SK-N-SH (cell line): ENCODE results near the gene TFAP2E. TPM values are rescaled to one million over a fixed set of nuclear protein-coding genes. Genes with fewer than 3 reads are reported as not detected.
A peak's percentile ranks its signal among the peaks of the same experiment; 100 is the strongest.

Experiments used
- CTCF ChIA-PET: fragments of 300-600, 350-600 bp; formaldehyde crosslinking; extraction: SDS; loops from one replicate; lab custom pipeline; 2021; lab: Yijun Ruan, JAX
- POLR2A ChIA-PET: fragments of 350-600 bp; sonication (Branson Sonifier 250); formaldehyde crosslinking; extraction: SDS; loops from one replicate; lab custom pipeline; 2020; ENCODE audit warnings: antibody characterized with exemption, inconsistent platforms; lab: Yijun Ruan, JAX
- DNase-seq: peaks from one replicate; pipeline ENCODE4 v3.0.0; 2012
- H2AFZ ChIP-seq: fragments of 200-600 bp; sonication (generic); 2 replicates; pipeline ENCODE4 v1.8.1; 2016; ENCODE audit warnings: antibody characterized with exemption, mild to moderate bottlenecking, low read depth
- H3F3A ChIP-seq: fragments of 200-600 bp; sonication (generic); replicated peaks from 2 replicates; pipeline ENCODE3; 2016; ENCODE audit warnings: antibody characterized with exemption, mild to moderate bottlenecking; ENCODE audit not compliant: insufficient read depth
- H3K27ac ChIP-seq, 2 experiments: fragments of 200-500 bp in 1 of 2; fragments of 200-600 bp in 1 of 2; sonication (Bioruptor generic) in 1 of 2; sonication (generic), shearing (Covaris generic) in 1 of 2; 2 replicates each; pipeline versions ENCODE4 v1.5.1 to v1.6.1; 2014 to 2016; ENCODE audit warnings: low read depth in 2 of 2, inconsistent platforms in 1 of 2, low read length in 1 of 2, mild to moderate bottlenecking in 1 of 2, mixed read lengths in 1 of 2
- H3K27me3 ChIP-seq: fragments of 200-600 bp; sonication (generic), shearing (Covaris generic); 2 replicates; pipeline ENCODE4 v1.6.1; 2016; ENCODE audit warnings: mixed run types; ENCODE audit not compliant: insufficient read depth
- H3K36me3 ChIP-seq, 2 experiments: fragments of 200-500 bp in 1 of 2; fragments of 200-600 bp in 1 of 2; sonication (Bioruptor generic) in 1 of 2; sonication (generic) in 1 of 2; replicated peaks in 1 of 2; 2 replicates each; pipeline versions ENCODE3 to v1.5.1; 2014 to 2016; ENCODE audit warnings: low read length in 1 of 2, mild to moderate bottlenecking in 1 of 2; ENCODE audit not compliant: insufficient read depth in 2 of 2, control insufficient read depth in 1 of 2
- H3K4me1 ChIP-seq, 2 experiments: fragments of 200-500 bp in 1 of 2; fragments of 200-600 bp in 1 of 2; sonication (Bioruptor generic) in 1 of 2; sonication (generic), shearing (Covaris generic) in 1 of 2; 2 replicates each; pipeline versions ENCODE4 v1.5.1 to v1.6.1; 2014 to 2016; ENCODE audit warnings: low read depth in 1 of 2, low read length in 1 of 2, mixed run types in 1 of 2; ENCODE audit not compliant: insufficient read depth in 2 of 2, control insufficient read depth in 1 of 2
- H3K4me2 ChIP-seq: fragments of 200-600 bp; sonication (generic), shearing (Covaris generic); 2 replicates; pipeline ENCODE4 v1.6.1; 2017; ENCODE audit warnings: mixed run types
- H3K4me3 ChIP-seq, 2 experiments: fragments of 200-500 bp in 1 of 2; fragments of 200-600 bp in 1 of 2; sonication (Bioruptor generic) in 1 of 2; sonication (generic), shearing (Covaris generic) in 1 of 2; 2 replicates each; pipeline versions ENCODE4 v1.5.1 to v1.8.1; 2014 to 2016; ENCODE audit warnings: low read depth in 2 of 2, inconsistent platforms in 1 of 2, low read length in 1 of 2, mild to moderate bottlenecking in 1 of 2, mixed read lengths in 1 of 2, moderate library complexity in 1 of 2
- H3K79me2 ChIP-seq: fragments of 200-600 bp; sonication (generic); 2 replicates; pipeline ENCODE4 v1.8.1; 2017; ENCODE audit warnings: mild to moderate bottlenecking; ENCODE audit not compliant: insufficient read depth
- H3K9ac ChIP-seq: fragments of 200-600 bp; sonication (generic); 2 replicates; pipeline ENCODE4 v1.6.1; 2017; ENCODE audit warnings: mixed run types
- H3K9me2 ChIP-seq: fragments of 200-600 bp; sonication (generic); 2 replicates; pipeline ENCODE4 v1.6.1; 2017; ENCODE audit warnings: mixed run types
- H3K9me3 ChIP-seq: fragments of 200-600 bp; sonication (generic); 2 replicates; pipeline ENCODE4 v1.6.1; 2017; ENCODE audit warnings: mixed run types, mild to moderate bottlenecking, moderate library complexity
- H4K20me1 ChIP-seq: fragments of 200-600 bp; sonication (generic); 2 replicates; pipeline ENCODE4 v1.6.1; 2017; ENCODE audit warnings: mild to moderate bottlenecking, mixed run types; ENCODE audit not compliant: insufficient read depth
- ELF1 ChIP-seq: IDR thresholded peaks from 2 replicates; pipeline ENCODE4 v1.4.0; 2012
- EP300 ChIP-seq, 2 experiments: IDR thresholded peaks; 2 replicates each; pipeline versions ENCODE4 v1.4.0 to v1.6.1; 2012; ENCODE audit warnings: borderline replicate concordance in 1 of 2, low read depth in 1 of 2, low read length in 1 of 2
- EZH2phosphoT487 ChIP-seq: fragments of 200-600 bp; sonication (generic); IDR thresholded peaks from 2 replicates; pipeline ENCODE4 v1.6.1; 2017; ENCODE audit warnings: low read depth, mixed run types, mild to moderate bottlenecking, antibody characterized with exemption, moderate library complexity, borderline replicate concordance
- FOSL2 ChIP-seq: IDR thresholded peaks from 2 replicates; pipeline ENCODE4 v1.4.0; 2012; ENCODE audit warnings: low read depth, mild to moderate bottlenecking, moderate library complexity, borderline replicate concordance
- JUND ChIP-seq: IDR thresholded peaks from 2 replicates; pipeline ENCODE4 v1.4.0; 2012
- MAX ChIP-seq: IDR thresholded peaks from 2 replicates; pipeline ENCODE4 v1.4.0; 2012; ENCODE audit warnings: low read depth
- REST ChIP-seq: IDR thresholded peaks from 2 replicates; pipeline ENCODE4 v1.6.1; 2012; ENCODE audit warnings: mild to moderate bottlenecking, low read depth, low read length, moderate library complexity
- RXRA ChIP-seq: IDR thresholded peaks from 2 replicates; pipeline ENCODE4 v1.4.0; 2012; ENCODE audit warnings: low read depth, mild to moderate bottlenecking, borderline replicate concordance
- SIN3A ChIP-seq: IDR thresholded peaks from 2 replicates; pipeline ENCODE4 v1.6.1; 2012; ENCODE audit warnings: low read depth, mild to moderate bottlenecking, low read length, moderate library complexity, borderline replicate concordance
- SMC3 ChIP-seq: IDR thresholded peaks from 2 replicates; pipeline ENCODE4 v1.6.1; 2012; ENCODE audit warnings: low read depth, low read length, improper control_type of control experiment
- TAF1 ChIP-seq: IDR thresholded peaks from 2 replicates; pipeline ENCODE4 v1.6.1; 2012; ENCODE audit warnings: low read depth, mild to moderate bottlenecking, low read length, moderate library complexity, borderline replicate concordance
- TCF12 ChIP-seq: IDR thresholded peaks from 2 replicates; pipeline ENCODE4 v1.4.0; 2012
- TEAD4 ChIP-seq: IDR thresholded peaks from 2 replicates; pipeline ENCODE4 v1.4.0; 2012; ENCODE audit warnings: mild to moderate bottlenecking, borderline replicate concordance; ENCODE audit not compliant: insufficient read depth
- YY1 ChIP-seq: IDR thresholded peaks from 2 replicates; pipeline ENCODE4 v1.4.0; 2012; ENCODE audit warnings: low read depth, mild to moderate bottlenecking
- WGBS: methylation state at CpG from one replicate; pipeline ENCODE4 v1.1.6; 2017; ENCODE audit warnings: low lambda C conversion rate; 5-methylcytosine and 5-hydroxymethylcytosine counted together
- polyA plus RNA-seq, 3 experiments: library from polyadenylated mRNA; depleted of rRNA; stranded (reverse); fragments of >200 nt; gene quantifications; 2 replicates each; pipeline ENCODE4 v1.2.3, GENCODE V29; 2012
- TF ChIP-seq, protein P1 (sequence below): IDR thresholded peaks from 2 replicates; pipeline ENCODE4; 2012
- TF ChIP-seq, protein P2 (sequence below): fragments of 150-350 bp; IDR thresholded peaks from 2 replicates; pipeline ENCODE4 v1.6.1; 2016; ENCODE audit warnings: mild to moderate bottlenecking, low read depth, low read length

TFAP2E gene
- polyA plus RNA-seq, 1 of the 3 experiments (the other 2 are of a cell fraction): 0.59 TPM

DNA sequence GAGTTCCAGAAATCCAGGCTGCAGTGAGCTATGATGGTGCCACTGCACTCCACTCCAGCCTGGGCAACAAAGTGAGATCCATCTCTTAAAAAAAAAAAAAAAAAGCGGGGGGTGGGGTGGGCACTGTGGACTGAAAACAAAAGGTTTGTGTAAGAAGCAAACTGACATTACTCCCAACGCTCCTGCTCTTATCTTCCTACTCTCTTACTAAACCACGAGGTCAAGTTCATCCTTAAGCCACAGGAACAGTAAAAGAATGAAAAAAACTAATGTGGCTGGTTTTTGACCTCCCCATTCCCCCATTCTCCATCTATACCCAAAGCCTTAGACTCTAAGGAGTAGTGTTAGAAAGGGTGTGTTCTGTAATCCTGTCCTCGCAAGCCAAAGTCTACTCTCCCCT is 30.8 kb downstream of the TFAP2E start (continued):
- TF ChIP-seq REST: no peak

DNA sequence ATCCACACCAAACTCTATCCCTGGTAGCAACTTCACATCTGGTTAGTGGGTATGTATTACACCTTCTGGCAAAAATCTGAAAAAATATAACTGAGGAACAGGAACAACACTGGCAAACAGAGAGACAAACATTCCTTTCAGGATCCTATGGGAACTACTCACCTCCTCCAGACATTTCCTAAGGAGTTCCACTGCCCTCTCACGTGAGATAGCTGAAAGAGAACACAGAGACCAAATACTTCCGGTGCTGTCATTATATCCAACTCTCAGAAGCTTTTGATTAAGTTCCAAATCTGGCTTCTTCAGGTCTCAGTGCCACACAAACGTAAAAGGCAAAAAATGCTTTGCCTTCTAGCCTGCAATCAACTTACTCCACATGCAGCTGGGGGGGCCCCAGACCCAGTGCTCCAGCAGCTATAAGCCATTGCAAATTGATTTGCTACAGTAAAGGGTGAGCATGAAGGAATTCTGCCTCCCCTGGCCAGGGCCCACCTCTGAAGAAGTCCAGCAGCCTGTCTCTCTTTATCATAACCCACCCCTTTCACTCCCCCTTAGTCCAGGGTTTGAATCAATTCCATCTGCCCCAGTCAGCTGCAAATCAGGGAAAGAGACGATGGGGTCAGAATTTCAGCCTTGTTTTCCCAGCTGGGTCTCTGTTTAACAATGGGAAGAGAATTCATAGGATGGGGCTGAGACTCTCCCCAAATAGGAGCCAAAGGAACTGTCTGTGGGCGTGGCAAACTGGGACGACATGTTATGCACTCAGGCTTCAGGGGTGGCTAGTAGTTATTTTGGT is 32.2 kb downstream of the TFAP2E start:
- no peak for DNase-seq

GRCh38 chr1:35605867-35606182 is 32.7 kb downstream of the TFAP2E start:
- TF ChIP-seq TEAD4 (peak; percentile 53; the same call in 1 of the 2 replicates), YY1 (no peak), ELF1 (no peak), JUND (peak; percentile 57), SIN3A (peak; percentile 72; the same call in 1 of the 2 replicates), FOSL2 (peak; percentile 38; the same call in 1 of the 2 replicates), TAF1 (0 out of 2 replicates have a peak, but pooled peaks have one; percentile 3), EP300 (IDR thresholded peaks at IDR 0.05; ENCODE audit: borderline replicate concordance in 1 of 2, low read depth in 1 of 2, low read length in 1 of 2) (peak in 1 of 2 experiments; percentile 39; a peak in 1 of 4 replicates), MAX (peak; percentile 46; the same call in 1 of the 2 replicates), TCF12 (peak; percentile 61), RXRA (peak; percentile 93; the same call in 1 of the 2 replicates), SMC3 (no peak)
- TF ChIP-seq, protein P1, sequence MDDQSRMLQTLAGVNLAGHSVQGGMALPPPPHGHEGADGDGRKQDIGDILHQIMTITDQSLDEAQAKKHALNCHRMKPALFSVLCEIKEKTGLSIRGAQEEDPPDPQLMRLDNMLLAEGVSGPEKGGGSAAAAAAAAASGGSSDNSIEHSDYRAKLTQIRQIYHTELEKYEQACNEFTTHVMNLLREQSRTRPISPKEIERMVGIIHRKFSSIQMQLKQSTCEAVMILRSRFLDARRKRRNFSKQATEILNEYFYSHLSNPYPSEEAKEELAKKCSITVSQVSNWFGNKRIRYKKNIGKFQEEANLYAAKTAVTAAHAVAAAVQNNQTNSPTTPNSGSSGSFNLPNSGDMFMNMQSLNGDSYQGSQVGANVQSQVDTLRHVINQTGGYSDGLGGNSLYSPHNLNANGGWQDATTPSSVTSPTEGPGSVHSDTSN: peak; percentile 84
- TF ChIP-seq, protein P2, sequence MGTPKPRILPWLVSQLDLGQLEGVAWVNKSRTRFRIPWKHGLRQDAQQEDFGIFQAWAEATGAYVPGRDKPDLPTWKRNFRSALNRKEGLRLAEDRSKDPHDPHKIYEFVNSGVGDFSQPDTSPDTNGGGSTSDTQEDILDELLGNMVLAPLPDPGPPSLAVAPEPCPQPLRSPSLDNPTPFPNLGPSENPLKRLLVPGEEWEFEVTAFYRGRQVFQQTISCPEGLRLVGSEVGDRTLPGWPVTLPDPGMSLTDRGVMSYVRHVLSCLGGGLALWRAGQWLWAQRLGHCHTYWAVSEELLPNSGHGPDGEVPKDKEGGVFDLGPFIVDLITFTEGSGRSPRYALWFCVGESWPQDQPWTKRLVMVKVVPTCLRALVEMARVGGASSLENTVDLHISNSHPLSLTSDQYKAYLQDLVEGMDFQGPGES: no peak
- H3K9me3 ChIP-seq: peaks cover 8% of the 10 kb centered on the region; the same call in 1 of the 2 replicates
- H3K27ac ChIP-seq: peak overlapping the region; percentile 58 to 74; a peak in 3 of 4 replicates
- H3K4me2 ChIP-seq: peak overlapping the region; percentile 62
- H3K36me3 ChIP-seq: peaks cover 42 to 67% of the 10 kb centered on the region in 2 experiments
- H3K27me3 ChIP-seq: no peaks in the 10 kb centered on the region
- peak overlapping the region in 1 of 2 experiments; percentile 21; a peak in 1 of 4 replicates for H3K4me3 ChIP-seq
- peaks cover 33% of the 10 kb centered on the region for H3F3A ChIP-seq
- no peaks in the 10 kb centered on the region for H3K9me2 ChIP-seq
- ChIA-PET CTCF (interaction anchor here (0.9 to 1.5 kb wide), 3 partner anchors 14 to 155 kb away, joined by 3 to 4 read pairs (median 3); no protein-coding TSS in a partner anchor), POLR2A (no interaction called here)
- WGBS: 27% methylated on average over 4 of the region's 4 CpGs
- peaks cover 20% of the 10 kb centered on the region for H4K20me1 ChIP-seq
- peak overlapping the region; percentile 19; the same call in 1 of the 2 replicates for H3K9ac ChIP-seq
- H2AFZ ChIP-seq: no peak overlapping the region
- DNase-seq: no peak
- H3K4me1 ChIP-seq: peaks cover 0 to 19% of the 10 kb centered on the region in 2 experiments; a peak in 2 of 4 replicates
- H3K79me2 ChIP-seq: peaks cover 62% of the 10 kb centered on the region

More for the DNA sequence above, 32.2 kb downstream of the TFAP2E start:
- Histone ChIP-seq H3F3A (peaks cover 33% of the 10 kb centered on the region), H3K27ac (peak overlapping the region; percentile 58 to 74; a peak in 3 of 4 replicates), H3K9me3 (peaks cover 8% of the 10 kb centered on the region; the same call in 1 of the 2 replicates), H3K9ac (peak overlapping the region; percentile 19; the same call in 1 of the 2 replicates), H3K36me3 (peaks cover 47 to 67% of the 10 kb centered on the region in 2 experiments), H3K9me2 (no peaks in the 10 kb centered on the region), H3K4me1 (peaks cover 0 to 19% of the 10 kb centered on the region in 2 experiments; a peak in 2 of 4 replicates), H3K27me3 (no peaks in the 10 kb centered on the region), H3K79me2 (peaks cover 56% of the 10 kb centered on the region), H3K4me2 (peak overlapping the region; percentile 62), H2AFZ (no peak overlapping the region), H3K4me3 (peak overlapping the region in 1 of 2 experiments; percentile 21; a peak in 1 of 4 replicates), H4K20me1 (peaks cover 20% of the 10 kb centered on the region)
- ChIA-PET POLR2A (no interaction called here), CTCF (interaction anchor here (0.9 to 1.6 kb wide), 5 partner anchors 14 to 154 kb away, joined by 3 to 4 read pairs (median 3); no protein-coding TSS in a partner anchor)
- WGBS: 74% methylated on average over 6 of the region's 6 CpGs
- TF ChIP-seq EZH2phosphoT487: no peak
- TF ChIP-seq TAF1: 0 out of 2 replicates have a peak, but pooled peaks have one; percentile 17
